Muscle layer of duodenum (tissue), 2 donors: ENCODE data around the gene LRRC2.
"Not testable (repeated sequence)": the region's sequence is repeated elsewhere in the genome, so short reads cannot be mapped to it uniquely, and the experiment has no call there.

Source experiments
- H3K27ac ChIP-seq: one replicate; pipeline ENCODE4 v1.7.0; 2013; ENCODE audit warnings: mild to moderate bottlenecking, low read length
- H3K27me3 ChIP-seq: one replicate; pipeline ENCODE4 v1.7.0; 2013; ENCODE audit warnings: low read depth, mild to moderate bottlenecking, control low read depth, low read length
- H3K36me3 ChIP-seq, 2 donors: one replicate each; pipeline ENCODE4 v1.7.0; 2013; ENCODE audit warnings: low read length in 2 of 2, control low read depth in 1 of 2, mild to moderate bottlenecking in 1 of 2; ENCODE audit not compliant: insufficient read depth in 2 of 2, control insufficient read depth in 1 of 2
- H3K4me1 ChIP-seq, 2 donors: one replicate each; pipeline ENCODE4 v1.7.0; 2013; ENCODE audit warnings: low read length in 2 of 2, mild to moderate bottlenecking in 2 of 2, control low read depth in 1 of 2, moderate library complexity in 1 of 2; ENCODE audit not compliant: insufficient read depth in 2 of 2, control insufficient read depth in 1 of 2
- H3K4me3 ChIP-seq, 2 donors: one replicate each; pipeline ENCODE4 v1.7.0; 2013; ENCODE audit warnings: low read length in 2 of 2, low read depth in 1 of 2, mild to moderate bottlenecking in 1 of 2
- H3K9me3 ChIP-seq, 2 donors: one replicate each; pipeline ENCODE4 v1.7.0; 2013; ENCODE audit warnings: low read length in 2 of 2, control low read depth in 1 of 2, mild to moderate bottlenecking in 1 of 2; ENCODE audit not compliant: control insufficient read depth in 1 of 2
- donor health status: healthy.

The LRRC2 gene

GRCh38 chr3:46537779-46538178 lies 28.3 kb downstream of the LRRC2 start:
- Histone ChIP-seq H3K27ac (no peak overlapping the region), H3K4me3 (no peak overlapping the region), H3K9me3 (no peaks in the 10 kb centered on the region), H3K36me3 (no peaks in the 10 kb centered on the region), H3K4me1 (no peaks in the 10 kb centered on the region), H3K27me3 (no peaks in the 10 kb centered on the region)

GRCh38 chr3:46537316-46537715 lies 28.8 kb downstream of the LRRC2 start:
- Histone ChIP-seq H3K4me1 (no peaks in the 10 kb centered on the region), H3K27me3 (no peaks in the 10 kb centered on the region), H3K36me3 (no peaks in the 10 kb centered on the region), H3K9me3 (no peaks in the 10 kb centered on the region), H3K4me3 (no peak overlapping the region), H3K27ac (no peak overlapping the region)

DNA sequence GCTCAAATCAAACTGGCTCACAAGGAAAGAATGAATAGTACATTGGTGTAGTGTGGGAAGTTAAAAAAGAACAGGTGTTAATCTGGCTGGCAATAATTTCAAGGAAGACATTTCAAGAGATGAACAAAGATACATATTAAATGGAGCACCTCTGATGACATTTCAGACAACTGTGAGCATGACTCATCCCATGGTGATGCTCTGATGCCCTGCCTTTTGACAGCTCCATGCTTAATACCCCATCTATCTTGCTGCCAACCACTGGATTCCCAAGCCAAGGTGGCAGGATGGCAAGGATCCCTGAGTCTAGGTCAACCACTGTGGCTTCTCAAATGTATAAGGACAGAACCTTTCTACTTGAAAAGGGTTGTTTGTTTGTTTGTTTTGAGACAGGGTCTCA lies 29.3 kb downstream of the LRRC2 start:
- H3K4me1 ChIP-seq, result no peaks in the 10 kb centered on the region

DNA sequence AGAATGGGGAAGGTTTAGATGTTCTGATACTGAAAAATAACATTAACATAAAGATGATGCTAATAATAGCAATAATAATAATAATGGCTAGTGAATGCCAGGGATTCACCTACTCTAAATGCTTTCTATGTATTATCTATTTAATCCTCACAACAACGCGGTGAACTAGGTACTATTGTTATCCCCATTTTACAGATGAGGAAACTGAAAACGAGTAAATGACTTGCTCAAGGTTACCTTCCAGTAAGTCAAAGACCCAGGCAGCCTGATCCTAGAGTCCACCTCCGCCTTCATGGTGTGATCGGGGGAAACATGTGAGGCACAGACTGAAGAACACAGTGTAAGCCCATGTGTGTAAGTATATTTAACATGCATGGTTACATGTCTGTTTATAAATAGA lies 30.4 kb downstream of the LRRC2 start:
- Histone ChIP-seq H3K4me3 (no peak overlapping the region), H3K27me3 (no peaks in the 10 kb centered on the region), H3K4me1 (no peaks in the 10 kb centered on the region), H3K9me3 (no peaks in the 10 kb centered on the region), H3K36me3 (no peaks in the 10 kb centered on the region), H3K27ac (no peak overlapping the region)

More for the DNA sequence above, 29.3 kb downstream of the LRRC2 start:
- H3K4me3 ChIP-seq, result no peak overlapping the region
- H3K27ac ChIP-seq, result no peak overlapping the region
- no peaks in the 10 kb centered on the region for H3K27me3 ChIP-seq
- H3K9me3 ChIP-seq, result no peaks in the 10 kb centered on the region
- H3K36me3 ChIP-seq, result no peaks in the 10 kb centered on the region

DNA sequence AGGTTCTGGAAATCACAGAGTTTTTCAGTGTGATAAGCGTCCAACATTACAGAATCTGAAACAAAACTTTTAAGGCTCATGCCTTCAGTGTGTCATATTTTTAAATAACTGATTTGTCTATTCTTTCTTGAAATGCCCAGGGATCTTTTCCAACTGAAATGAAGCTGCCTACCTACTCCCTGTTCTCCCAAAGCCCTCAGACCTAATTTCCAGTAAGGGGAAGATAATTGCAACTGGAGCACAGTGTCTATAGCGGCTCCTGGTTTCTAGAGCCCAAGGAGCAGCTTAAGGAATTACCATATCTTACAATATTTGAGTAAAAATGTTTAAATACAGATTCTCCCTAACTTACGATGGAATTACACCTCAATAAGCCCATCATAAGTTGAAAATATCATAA lies 33.0 kb downstream of the LRRC2 start:
- Histone ChIP-seq H3K9me3 (no peaks in the 10 kb centered on the region), H3K4me1 (no peaks in the 10 kb centered on the region), H3K27ac (no peak overlapping the region), H3K36me3 (no peaks in the 10 kb centered on the region), H3K27me3 (no peaks in the 10 kb centered on the region), H3K4me3 (no peak overlapping the region)

DNA sequence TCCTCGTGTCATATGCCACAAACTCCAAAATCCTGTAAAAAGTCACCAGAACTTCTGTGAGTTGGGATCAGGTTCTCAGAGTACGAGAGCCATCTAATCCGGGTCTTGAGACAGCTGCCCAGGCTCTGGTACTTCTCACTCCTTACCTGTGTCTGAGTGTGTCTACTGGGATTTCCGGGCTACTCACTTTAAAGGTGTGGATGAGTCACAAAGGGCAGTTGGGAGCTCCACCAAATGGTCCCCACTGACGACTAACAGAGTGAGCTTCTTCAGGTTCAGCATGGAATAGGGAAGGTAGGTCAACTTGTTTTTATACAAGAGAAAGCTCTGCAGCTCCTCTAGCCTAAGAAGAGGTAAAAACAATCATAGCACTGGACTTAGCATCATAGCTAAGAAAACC lies 38.9 kb downstream of the LRRC2 start:
- no peaks in the 10 kb centered on the region for H3K36me3 ChIP-seq
- no peaks in the 10 kb centered on the region for H3K9me3 ChIP-seq
- no peaks in the 10 kb centered on the region for H3K4me1 ChIP-seq
- no peak overlapping the region for H3K27ac ChIP-seq
- H3K4me3 ChIP-seq, result no peak overlapping the region
- no peaks in the 10 kb centered on the region for H3K27me3 ChIP-seq

DNA sequence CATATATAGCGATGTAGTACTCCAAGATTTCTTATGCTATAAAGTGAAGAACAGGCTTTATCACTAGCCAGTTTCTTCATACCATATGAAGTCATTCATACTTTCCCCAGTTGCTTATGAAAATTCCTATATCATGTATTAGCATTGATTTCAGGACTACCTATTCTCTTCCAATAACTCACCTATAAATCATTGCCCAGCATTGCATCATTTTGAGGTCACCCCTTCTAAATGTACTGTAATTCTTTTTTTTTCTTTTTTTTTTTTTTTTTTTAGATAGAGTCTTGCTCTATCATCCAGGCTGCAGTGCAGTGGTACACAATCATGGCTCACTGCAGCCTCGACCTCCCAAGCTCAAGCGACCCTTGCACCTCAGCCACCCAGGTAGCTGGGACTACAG lies 41.3 kb downstream of the LRRC2 start:
- Histone ChIP-seq H3K36me3 (no peaks in the 10 kb centered on the region), H3K4me3 (no peak overlapping the region), H3K4me1 (no peaks in the 10 kb centered on the region), H3K27me3 (no peaks in the 10 kb centered on the region), H3K9me3 (no peaks in the 10 kb centered on the region), H3K27ac (no peak overlapping the region)

GRCh38 chr3:46524008-46524407 lies 42.1 kb downstream of the LRRC2 start:
- Histone ChIP-seq H3K27me3 (no peaks in the 10 kb centered on the region), H3K27ac (no peak overlapping the region), H3K36me3 (no peaks in the 10 kb centered on the region), H3K4me1 (no peaks in the 10 kb centered on the region), H3K9me3 (no peaks in the 10 kb centered on the region), H3K4me3 (no peak overlapping the region)

DNA sequence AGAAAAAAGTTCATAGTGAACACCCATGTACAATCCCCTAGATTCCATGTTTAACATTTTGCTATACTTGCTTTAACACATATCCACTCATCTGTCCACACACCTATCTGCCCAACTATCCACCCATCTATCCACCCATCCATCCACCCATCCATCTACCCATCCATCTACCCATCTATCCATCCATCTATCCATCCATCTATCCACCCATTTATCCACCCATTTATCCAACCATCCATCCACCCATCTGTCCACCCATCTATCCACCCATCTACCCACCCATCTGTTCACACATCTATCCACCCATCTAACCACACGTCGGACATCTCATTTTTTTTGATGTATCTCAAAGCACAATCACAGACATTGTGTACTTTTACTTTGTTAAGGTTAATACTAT lies 42.5 kb downstream of the LRRC2 start:
- no peaks in the 10 kb centered on the region for H3K36me3 ChIP-seq
- no peaks in the 10 kb centered on the region for H3K27me3 ChIP-seq
- H3K4me1 ChIP-seq, result no peaks in the 10 kb centered on the region
- H3K9me3 ChIP-seq, result no peaks in the 10 kb centered on the region
- no peak overlapping the region for H3K4me3 ChIP-seq
- H3K27ac ChIP-seq, result no peak overlapping the region

- H3K36me3 ChIP-seq, H3K27ac ChIP-seq, H3K4me1 ChIP-seq, H3K9me3 ChIP-seq, H3K27me3 ChIP-seq, H3K4me3 ChIP-seq: not testable (repeated sequence)
These were observed 43.9 kb downstream of the LRRC2 start for GRCh38 chr3:46522201-46522600.

DNA sequence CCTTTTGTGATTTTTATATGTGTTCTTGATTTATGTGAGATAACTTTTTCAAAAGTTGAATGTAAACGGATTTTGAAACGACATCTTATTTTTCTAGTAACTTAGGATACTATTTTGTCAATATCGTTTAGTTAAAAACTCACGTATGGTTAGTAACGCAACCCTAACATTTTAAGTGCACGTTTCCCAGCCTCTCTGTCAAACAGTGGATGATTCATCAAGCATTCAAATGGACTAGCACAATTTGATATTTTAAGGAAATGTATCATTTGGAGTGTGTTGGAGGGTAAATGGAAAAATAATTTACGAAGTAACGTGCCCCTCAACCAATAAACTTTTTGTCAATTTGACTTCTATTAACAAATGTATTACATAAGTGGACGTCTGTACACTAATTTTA lies 45.0 kb downstream of the LRRC2 start:
- H3K4me1 ChIP-seq, result no peaks in the 10 kb centered on the region
- H3K4me3 ChIP-seq, result no peak overlapping the region
- H3K36me3 ChIP-seq, result no peaks in the 10 kb centered on the region
- no peaks in the 10 kb centered on the region for H3K27me3 ChIP-seq
- no peaks in the 10 kb centered on the region for H3K9me3 ChIP-seq
- H3K27ac ChIP-seq, result no peak overlapping the region

DNA sequence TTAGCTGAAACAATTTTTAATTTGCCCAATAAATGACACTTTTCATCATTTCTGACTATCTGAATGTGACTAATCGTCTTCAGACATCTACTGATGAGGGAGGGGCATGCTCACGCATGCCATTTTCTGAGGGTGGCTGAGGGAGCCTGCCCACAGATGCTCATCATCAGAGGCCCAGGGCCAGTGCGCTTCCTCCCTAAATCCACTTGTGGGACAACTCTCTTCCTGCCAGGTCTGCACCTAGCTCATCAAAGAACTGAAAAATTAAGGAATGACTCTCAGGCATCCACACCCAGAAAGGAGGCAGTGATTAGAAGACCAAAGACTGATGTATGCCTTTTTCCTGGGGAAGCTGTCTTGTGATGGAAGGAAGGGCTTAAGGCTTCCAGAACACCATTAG lies 45.6 kb downstream of the LRRC2 start:
- Histone ChIP-seq H3K27ac (no peak overlapping the region), H3K4me3 (no peak overlapping the region), H3K4me1 (no peaks in the 10 kb centered on the region)

More for the DNA sequence above, 45.6 kb downstream of the LRRC2 start:
- Histone ChIP-seq H3K27me3 (no peaks in the 10 kb centered on the region), H3K36me3 (no peaks in the 10 kb centered on the region), H3K9me3 (no peaks in the 10 kb centered on the region)
